Epithelial cell of prostate (primary cell): ENCODE measurements around the gene COPG2.
"Not testable (repeated sequence)": the region's sequence is repeated elsewhere in the genome, so short reads cannot be mapped to it uniquely, and the experiment has no call there.

Source experiments
- DNase-seq: peaks from one replicate; pipeline ENCODE4 v3.0.0-alpha.2; 2011; ENCODE audit warnings: low read depth, low spot score
- H3K27ac ChIP-seq: fragments of 450-650 bp; 2 replicates; pipeline ENCODE4 v1.5.1; 2017; ENCODE audit warnings: mild to moderate bottlenecking

The COPG2 gene

GRCh38 chr7:130512038-130512437 is 156.5 kb downstream of the COPG2 start:
- not testable (repeated sequence) for DNase-seq, H3K27ac ChIP-seq

- H3K27ac ChIP-seq, result no peak overlapping the region
- no peak for DNase-seq
Observed at GRCh38 chr7:130506358-130506757, 162.2 kb downstream of the COPG2 start.

GRCh38 chr7:130505753-130506152 is 162.8 kb downstream of the COPG2 start:
- no peak for DNase-seq
- H3K27ac ChIP-seq, result no peak overlapping the region

GRCh38 chr7:130500910-130501309 is 167.6 kb downstream of the COPG2 start:
- no peak for DNase-seq
- no peak overlapping the region for H3K27ac ChIP-seq

GRCh38 chr7:130500463-130500862 is 168.1 kb downstream of the COPG2 start:
- no peak overlapping the region for H3K27ac ChIP-seq
- DNase-seq, result no peak

GRCh38 chr7:130494431-130494858 is 174.1 kb downstream of the COPG2 start:
- DNase-seq, result no peak

GRCh38 chr7:130493275-130493873 is 175.2 kb downstream of the COPG2 start:
- no peak for DNase-seq
- H3K27ac ChIP-seq, result no peak overlapping the region

More at GRCh38 chr7:130494431-130494858, 174.1 kb downstream of the COPG2 start:
- H3K27ac ChIP-seq, result no peak overlapping the region

GRCh38 chr7:130492523-130493274 is 175.8 kb downstream of the COPG2 start:
- no peak overlapping the region for H3K27ac ChIP-seq

GRCh38 chr7:130491841-130492522 is 176.6 kb downstream of the COPG2 start, which contains the start of gene MEST:
Gene MEST (plus strand): TSS chr7:130492085. CDS start chr7:130492314, 229 bp downstream.
- H3K27ac ChIP-seq, result no peak within 1 kb of the TSS
- no peak for DNase-seq

More at GRCh38 chr7:130492523-130493274, 175.8 kb downstream of the COPG2 start:
- DNase-seq, result no peak

- no peak overlapping the region for H3K27ac ChIP-seq
- no peak for DNase-seq
Observed at GRCh38 chr7:130490888-130491804, 177.4 kb downstream of the COPG2 start.

GRCh38 chr7:130490311-130490791 is 178.2 kb downstream of the COPG2 start:
- H3K27ac ChIP-seq, result no peak overlapping the region
- no peak for DNase-seq

- no peak for DNase-seq
- no peak overlapping the region for H3K27ac ChIP-seq
Observed at GRCh38 chr7:130489140-130489983, 179.2 kb downstream of the COPG2 start.

- no peak overlapping the region for H3K27ac ChIP-seq
Observed at GRCh38 chr7:130488392-130489139, 180.0 kb downstream of the COPG2 start.

GRCh38 chr7:130486954-130487436 is 181.6 kb downstream of the COPG2 start:
- DNase-seq, result peak; percentile 10
- peak overlapping the region; percentile 22 for H3K27ac ChIP-seq

More at GRCh38 chr7:130488392-130489139, 180.0 kb downstream of the COPG2 start:
- no peak for DNase-seq

- DNase-seq, result peak; percentile 5
- H3K27ac ChIP-seq, result peak overlapping the region; percentile 22
Observed at GRCh38 chr7:130486114-130486953, 182.2 kb downstream of the COPG2 start.

- H3K27ac ChIP-seq, result no peak overlapping the region
- DNase-seq, result no peak
Observed at GRCh38 chr7:130485734-130486113, 182.8 kb downstream of the COPG2 start.

- no peak for DNase-seq
- H3K27ac ChIP-seq, result no peak overlapping the region
Observed at GRCh38 chr7:130483031-130483430, 185.5 kb downstream of the COPG2 start.
